Esophagus (tissue), 2 donors: ENCODE measurements around the gene MSMB. TPM values are rescaled to one million over a fixed set of nuclear protein-coding genes. Genes with fewer than 3 reads are reported as not detected.
"Not testable (repeated sequence)": the region's sequence is repeated elsewhere in the genome, so short reads cannot be mapped to it uniquely, and the experiment has no call there.

Experiments
- H3K27ac ChIP-seq, 2 donors: one replicate each; pipeline ENCODE4 v1.5.1; 2013; ENCODE audit warnings: low read depth in 2 of 2, mild to moderate bottlenecking in 2 of 2, inconsistent platforms in 1 of 2, low read length in 1 of 2, moderate library complexity in 1 of 2
- H3K27me3 ChIP-seq, 2 donors: one replicate each; pipeline ENCODE4 v1.6.1; 2013; ENCODE audit warnings: low read length in 2 of 2, control low read depth in 1 of 2, mild to moderate bottlenecking in 1 of 2; ENCODE audit not compliant: insufficient read depth in 2 of 2, control insufficient read depth in 1 of 2
- H3K36me3 ChIP-seq, 2 donors: one replicate each; pipeline ENCODE4 v1.6.1; 2013; ENCODE audit warnings: low read length in 1 of 2; ENCODE audit not compliant: control insufficient read depth in 2 of 2, insufficient read depth in 2 of 2
- H3K4me1 ChIP-seq, 2 donors: one replicate each; pipeline ENCODE4 v1.6.1; 2013; ENCODE audit warnings: low read length in 1 of 2; ENCODE audit not compliant: control insufficient read depth in 2 of 2, insufficient read depth in 2 of 2
- H3K4me3 ChIP-seq, 2 donors: one replicate each; pipeline ENCODE4 v1.5.1; 2013; ENCODE audit warnings: low read length in 2 of 2, mild to moderate bottlenecking in 2 of 2, low read depth in 1 of 2, moderate library complexity in 1 of 2
- H3K9me3 ChIP-seq, 2 donors: one replicate each; pipeline ENCODE4 v1.6.1; 2013; ENCODE audit warnings: mild to moderate bottlenecking in 2 of 2, low read depth in 1 of 2, low read length in 1 of 2, moderate library complexity in 1 of 2; ENCODE audit not compliant: control insufficient read depth in 2 of 2, insufficient read depth in 1 of 2
- WGBS, 2 donors: extraction: QIAGEN DNeasy Blood & Tissue Kit; methylation state at CpG; one replicate each; pipeline ENCODE4 v1.1.7; 2013; 5-methylcytosine and 5-hydroxymethylcytosine counted together
- polyA plus RNA-seq, 2 donors: library from polyadenylated mRNA; stranded (reverse); fragments of 200-250 nt; gene quantifications; one replicate each; pipeline ENCODE4 v1.2.3, GENCODE V29; 2013
- donor health status: healthy with polysubstance abuse.
- donor health status: Bipolar disorder and iron deficiency.

MSMB gene
- polyA plus RNA-seq, 2 donors: 0.26 to 0.59 TPM

GRCh38 chr10:46001187-46001756, 44.8 kb downstream of the MSMB start:
- H3K27me3 ChIP-seq: no peaks in the 10 kb centered on the region
- no peaks in the 10 kb centered on the region for H3K4me1 ChIP-seq
- peaks cover 0 to 3% of the 10 kb centered on the region in 2 donors for H3K36me3 ChIP-seq
- no peaks in the 10 kb centered on the region for H3K9me3 ChIP-seq
- WGBS, 2 donors: 75 to 78% methylated on average over 5 of the region's 5 CpGs
- H3K27ac ChIP-seq: no peak overlapping the region
- no peak overlapping the region for H3K4me3 ChIP-seq

- H3K4me3 ChIP-seq: no peak overlapping the region
- no peak overlapping the region for H3K27ac ChIP-seq
- no peaks in the 10 kb centered on the region for H3K4me1 ChIP-seq
- peaks cover 0 to 2% of the 10 kb centered on the region in 2 donors for H3K36me3 ChIP-seq
- H3K27me3 ChIP-seq: no peaks in the 10 kb centered on the region
- WGBS, 2 donors: 94 to 96% methylated on average over 1 of the region's 1 CpG
- no peaks in the 10 kb centered on the region for H3K9me3 ChIP-seq
These were observed 45.5 kb downstream of the MSMB start for GRCh38 chr10:46000538-46000937.

GRCh38 chr10:45999955-46000354, 46.1 kb downstream of the MSMB start:
- not testable (repeated sequence) for H3K36me3 ChIP-seq, H3K27me3 ChIP-seq, H3K9me3 ChIP-seq, H3K4me1 ChIP-seq, H3K4me3 ChIP-seq, H3K27ac ChIP-seq
- 97 to 98% methylated on average over 5 of the region's 5 CpGs for WGBS, 2 donors

- Histone ChIP-seq H3K9me3 (no peaks in the 10 kb centered on the region), H3K27me3 (no peaks in the 10 kb centered on the region), H3K36me3 (no peaks in the 10 kb centered on the region), H3K27ac (no peak overlapping the region), H3K4me3 (no peak overlapping the region), H3K4me1 (no peaks in the 10 kb centered on the region)
- WGBS, 2 donors: 83 to 86% methylated on average over 5 of the region's 5 CpGs
These were observed 47.9 kb downstream of the MSMB start for GRCh38 chr10:45997994-45998763.

- 95 to 97% methylated on average over 4 of the region's 4 CpGs for WGBS, 2 donors
- no peaks in the 10 kb centered on the region for H3K4me1 ChIP-seq
- H3K27me3 ChIP-seq: no peaks in the 10 kb centered on the region
- no peaks in the 10 kb centered on the region for H3K36me3 ChIP-seq
- H3K4me3 ChIP-seq: no peak overlapping the region
- no peaks in the 10 kb centered on the region for H3K9me3 ChIP-seq
- no peak overlapping the region for H3K27ac ChIP-seq
These were observed 48.5 kb downstream of the MSMB start for GRCh38 chr10:45997557-45997956.

GRCh38 chr10:45985590-45985989, 60.5 kb downstream of the MSMB start:
- not testable (repeated sequence) for H3K9me3 ChIP-seq, H3K27me3 ChIP-seq, H3K36me3 ChIP-seq, H3K27ac ChIP-seq, H3K4me3 ChIP-seq, H3K4me1 ChIP-seq
- WGBS, 2 donors: 66 to 76% methylated on average over 3 of the region's 3 CpGs

- not testable (repeated sequence) for H3K27ac ChIP-seq, H3K27me3 ChIP-seq, H3K36me3 ChIP-seq, H3K4me3 ChIP-seq, H3K9me3 ChIP-seq, H3K4me1 ChIP-seq
- WGBS, 2 donors: 89 to 92% methylated on average over 2 of the region's 2 CpGs
These were observed 61.6 kb downstream of the MSMB start for GRCh38 chr10:45984473-45984872.

- H3K9me3 ChIP-seq, H3K4me3 ChIP-seq, H3K27me3 ChIP-seq, H3K36me3 ChIP-seq, H3K27ac ChIP-seq, H3K4me1 ChIP-seq: not testable (repeated sequence)
- WGBS, 2 donors: 67 to 79% methylated on average over 4 to 5 of the region's 6 CpGs
These were observed 62.4 kb downstream of the MSMB start for GRCh38 chr10:45983538-45984186.
